Suprapubic skin (tissue), 4 donors: ENCODE data around the gene CAMK2N1.

Source experiments
- CTCF ChIP-seq, 2 donors: fragments of 200-600 bp in 1 of 2; fragments of 450-650 bp in 1 of 2; sonication (generic) in 1 of 2; IDR thresholded peaks; one replicate each; pipeline ENCODE4 v1.5.1; 2016 to 2019; ENCODE audit warnings: antibody characterized with exemption in 2 of 2, mild to moderate bottlenecking in 1 of 2, moderate library complexity in 1 of 2
- POLR2A ChIP-seq, 2 donors: fragments of 450-650 bp; IDR thresholded peaks; one replicate each; pipeline ENCODE4 v1.6.1; 2017; ENCODE audit warnings: antibody characterized with exemption in 2 of 2, mild to moderate bottlenecking in 2 of 2, moderate library complexity in 2 of 2
- POLR2AphosphoS5 ChIP-seq, 3 donors: sonication (generic); formaldehyde crosslinking; IDR thresholded peaks; one replicate each; pipeline ENCODE4 v1.6.1; 2017; ENCODE audit warnings: antibody characterized with exemption in 3 of 3

- TF ChIP-seq CTCF (IDR thresholded peaks at IDR 0.05), result no peak
- no peak for TF ChIP-seq POLR2AphosphoS5 (IDR thresholded peaks at IDR 0.05)
- TF ChIP-seq POLR2A (IDR thresholded peaks at IDR 0.05), result peak in 1 of 2 donors; percentile 37
Measured at GRCh38 chr1:20485527-20486456, at the start of gene CAMK2N1.
